H9 (cell line): ENCODE results near the gene NKX2-2. TPM values are rescaled to one million over a fixed set of nuclear protein-coding genes. Genes with fewer than 3 reads are reported as not detected.

ENCODE experiments used
- DNase-seq: peaks from one replicate; pipeline ENCODE4 v3.0.0-alpha.2; 2017
- H2AFZ ChIP-seq: one replicate; pipeline ENCODE4 v1.6.1; 2013; ENCODE audit warnings: mild to moderate bottlenecking, low read length, control low read depth, moderate library complexity
- H2AK5ac ChIP-seq: 2 replicates; pipeline ENCODE4 v1.6.1; 2013; ENCODE audit warnings: low read length, control low read depth, mixed read lengths; ENCODE audit not compliant: insufficient read length
- H2BK120ac ChIP-seq: one replicate; pipeline ENCODE4 v1.6.1; 2013; ENCODE audit warnings: low read depth, mild to moderate bottlenecking, low read length, control low read depth, inconsistent platforms; ENCODE audit not compliant: poor library complexity, severe bottlenecking
- H2BK12ac ChIP-seq: 2 replicates; pipeline ENCODE4 v1.6.1; 2013; ENCODE audit warnings: low read length, control low read depth, mixed read lengths, low read depth; ENCODE audit not compliant: insufficient read length
- H2BK15ac ChIP-seq: 2 replicates; pipeline ENCODE4 v1.6.1; 2013; ENCODE audit warnings: low read depth, low read length, control low read depth
- H2BK20ac ChIP-seq: one replicate; pipeline ENCODE4 v1.6.1; 2013; ENCODE audit warnings: low read depth, mild to moderate bottlenecking, low read length, control low read depth, inconsistent platforms; ENCODE audit not compliant: poor library complexity, severe bottlenecking
- H2BK5ac ChIP-seq: 2 replicates; pipeline ENCODE4 v1.6.1; 2013; ENCODE audit warnings: low read length, control low read depth, mixed read lengths; ENCODE audit not compliant: insufficient read length
- H3K14ac ChIP-seq: 2 replicates; pipeline ENCODE4 v1.6.1; 2013; ENCODE audit warnings: low read length, control low read depth; ENCODE audit not compliant: insufficient read depth
- H3K18ac ChIP-seq: 2 replicates; pipeline ENCODE4 v1.6.1; 2013; ENCODE audit warnings: low read depth, mild to moderate bottlenecking, mixed read lengths, low read length, control low read depth; ENCODE audit not compliant: insufficient read length
- H3K23ac ChIP-seq: 2 replicates; pipeline ENCODE4 v1.6.1; 2013; ENCODE audit warnings: low read length, control low read depth, mixed read lengths, low read depth; ENCODE audit not compliant: insufficient read length
- H3K23me2 ChIP-seq: 2 replicates; pipeline ENCODE4 v1.6.1; 2013; ENCODE audit warnings: low read depth, mild to moderate bottlenecking, mixed read lengths, low read length, control low read depth; ENCODE audit not compliant: insufficient read length, poor library complexity, severe bottlenecking
- H3K27ac ChIP-seq: 2 replicates; pipeline ENCODE4 v1.5.1; 2013; ENCODE audit warnings: low read length, control low read depth, mixed read lengths, low read depth; ENCODE audit not compliant: insufficient read length
- H3K27me3 ChIP-seq: 2 replicates; pipeline ENCODE4 v1.6.1; 2013; ENCODE audit warnings: low read length, control low read depth, inconsistent platforms; ENCODE audit not compliant: insufficient read depth
- H3K4ac ChIP-seq: 2 replicates; pipeline ENCODE4 v1.6.1; 2013; ENCODE audit warnings: low read depth, mild to moderate bottlenecking, control low read depth, inconsistent platforms, low read length, moderate library complexity
- H3K4me1 ChIP-seq: 2 replicates; pipeline ENCODE4 v1.6.1; 2013; ENCODE audit warnings: low read length, control low read depth, inconsistent platforms; ENCODE audit not compliant: insufficient read depth
- H3K4me2 ChIP-seq: 2 replicates; pipeline ENCODE4 v1.6.1; 2013; ENCODE audit warnings: low read length, control low read depth, mixed read lengths; ENCODE audit not compliant: insufficient read length, insufficient read depth
- H3K56ac ChIP-seq: 2 replicates; pipeline ENCODE4 v1.6.1; 2013; ENCODE audit warnings: low read depth, mild to moderate bottlenecking, mixed read lengths, low read length, control low read depth; ENCODE audit not compliant: insufficient read length
- H3K79me1 ChIP-seq: 2 replicates; pipeline ENCODE4 v1.6.1; 2013; ENCODE audit warnings: low read depth, mild to moderate bottlenecking, moderate library complexity, low read length, control low read depth, inconsistent platforms; ENCODE audit not compliant: insufficient read depth, poor library complexity, severe bottlenecking
- H3K79me2 ChIP-seq: 2 replicates; pipeline ENCODE4 v1.6.1; 2013; ENCODE audit warnings: low read length, control low read depth, inconsistent platforms; ENCODE audit not compliant: insufficient read depth
- H3K9ac ChIP-seq: 2 replicates; pipeline ENCODE4 v1.6.1; 2013; ENCODE audit warnings: low read length, control low read depth, mixed read lengths; ENCODE audit not compliant: insufficient read length; ENCODE audit errors: extremely low read depth
- H3K9me3 ChIP-seq: one replicate; pipeline ENCODE4 v1.6.1; 2013; ENCODE audit warnings: low read depth, low read length, inconsistent platforms; ENCODE audit not compliant: control insufficient read depth
- H3T11ph ChIP-seq: one replicate; pipeline ENCODE4 v1.6.1; 2013; ENCODE audit warnings: mild to moderate bottlenecking, low read length, control low read depth, inconsistent platforms
- H4K20me1 ChIP-seq: one replicate; pipeline ENCODE4 v1.6.1; 2013; ENCODE audit not compliant: control insufficient read depth, insufficient read length, insufficient read depth
- H4K5ac ChIP-seq: 2 replicates; pipeline ENCODE4 v1.6.1; 2013; ENCODE audit warnings: low read depth, mild to moderate bottlenecking, mixed read lengths, low read length, control low read depth; ENCODE audit not compliant: insufficient read length
- H4K8ac ChIP-seq: replicated peaks from 2 replicates; pipeline ENCODE4 v1.6.1; 2013; ENCODE audit warnings: low read length, control low read depth, mixed read lengths, low read depth; ENCODE audit not compliant: insufficient read length
- H4K91ac ChIP-seq: 2 replicates; pipeline ENCODE4 v1.6.1; 2013; ENCODE audit warnings: low read depth, mild to moderate bottlenecking, moderate library complexity, mixed read lengths, low read length, control low read depth; ENCODE audit not compliant: insufficient read length
- H3K27ac Mint-ChIP-seq, 3 experiments: 2 replicates in 2 of 3; 3 replicates in 1 of 3; pipeline ENCODE4 v1.8.0; 2020 to 2021; ENCODE audit warnings: mixed read lengths in 3 of 3, mild to moderate bottlenecking in 1 of 3, moderate library complexity in 1 of 3
- H3K27me3 Mint-ChIP-seq: 2 replicates; pipeline ENCODE4 v1.8.0; 2021; ENCODE audit warnings: low read depth, mild to moderate bottlenecking, moderate library complexity, mixed read lengths
- H3K36me3 Mint-ChIP-seq, 3 experiments: 2 replicates in 2 of 3; 3 replicates in 1 of 3; pipeline ENCODE4 v1.8.0; 2020 to 2021; ENCODE audit warnings: low read depth in 3 of 3, mixed read lengths in 3 of 3; ENCODE audit not compliant: insufficient read depth in 1 of 3
- H3K4me1 Mint-ChIP-seq, 2 experiments: 2 replicates each; pipeline ENCODE4 v1.8.0; 2020; ENCODE audit warnings: mixed read lengths in 2 of 2
- H3K4me3 Mint-ChIP-seq, 2 experiments: 2 replicates in 1 of 2; 3 replicates in 1 of 2; pipeline ENCODE4 v1.8.0; 2020 to 2021; ENCODE audit warnings: mild to moderate bottlenecking in 2 of 2, mixed read lengths in 2 of 2, moderate library complexity in 1 of 2
- H3K9me3 Mint-ChIP-seq, 2 experiments: 2 replicates in 1 of 2; 3 replicates in 1 of 2; pipeline ENCODE4 v1.8.0; 2020; ENCODE audit warnings: mild to moderate bottlenecking in 2 of 2, mixed read lengths in 2 of 2, moderate library complexity in 1 of 2
- CTCF ChIP-seq: fragments of 200-600 bp; sonication (generic); conservative IDR thresholded peaks from 3 replicates; pipeline ENCODE4 v1.8.0; 2021; ENCODE audit warnings: antibody characterized with exemption, mild to moderate bottlenecking
- WGBS: extraction: QIAGEN DNeasy Blood & Tissue Kit; methylation state at CpG from one replicate; pipeline ENCODE4 v1.1.7; 2013; ENCODE audit warnings: missing lambda C conversion rate, low lambda C conversion rate, mixed read lengths; ENCODE audit not compliant: insufficient read length; ENCODE audit errors: extremely low coverage; 5-methylcytosine and 5-hydroxymethylcytosine counted together
- total RNA-seq: library from RNA; stranded (reverse); gene quantifications from 2 replicates; pipeline ENCODE4 v1.2.1, GENCODE V29; 2021

NKX2-2 gene
- total RNA-seq, 1 experiment from 2014 or later: not detected

- no peak for DNase-seq
- no peaks in the 10 kb centered on the region for H3K27me3 Mint-ChIP-seq
- H3K18ac ChIP-seq: no peak overlapping the region
- no peaks in the 10 kb centered on the region for H3K27me3 ChIP-seq
- no peak overlapping the region for H3K23ac ChIP-seq
- no peak overlapping the region for H4K5ac ChIP-seq
- no peak overlapping the region for H3T11ph ChIP-seq
- no peak for TF ChIP-seq CTCF
- H2AFZ ChIP-seq: no peak overlapping the region
- H3K27ac Mint-ChIP-seq: no peak overlapping the region
- no peak overlapping the region for H3K27ac ChIP-seq
- no peak overlapping the region for H3K14ac ChIP-seq
- no peak overlapping the region for H3K9ac ChIP-seq
- H3K9me3 Mint-ChIP-seq: peaks cover 0 to 3% of the 10 kb centered on the region in 2 experiments; a peak in 1 of 5 replicates
- no peak overlapping the region for H4K8ac ChIP-seq
- no peaks in the 10 kb centered on the region for H3K4me1 ChIP-seq
- H3K36me3 Mint-ChIP-seq: no peaks in the 10 kb centered on the region
- H3K4ac ChIP-seq: no peak overlapping the region
- no peak overlapping the region for H2AK5ac ChIP-seq
- H2BK12ac ChIP-seq: no peak overlapping the region
- no peaks in the 10 kb centered on the region for H3K79me1 ChIP-seq
- no peak overlapping the region for H3K56ac ChIP-seq
- no peaks in the 10 kb centered on the region for H3K9me3 ChIP-seq
- no peaks in the 10 kb centered on the region for H3K23me2 ChIP-seq
- WGBS: no CpG with 5 or more reads among the region's 8 CpGs
- no peaks in the 10 kb centered on the region for H4K20me1 ChIP-seq
- no peak overlapping the region for H4K91ac ChIP-seq
- H3K4me2 ChIP-seq: no peak overlapping the region
- H2BK120ac ChIP-seq: no peak overlapping the region
- H3K4me1 Mint-ChIP-seq: no peaks in the 10 kb centered on the region
- no peak overlapping the region for H2BK20ac ChIP-seq
- no peak overlapping the region for H2BK15ac ChIP-seq
- H3K4me3 Mint-ChIP-seq: no peak overlapping the region
- H2BK5ac ChIP-seq: no peak overlapping the region
- H3K79me2 ChIP-seq: no peaks in the 10 kb centered on the region
Measured at GRCh38 chr20:21548390-21549035, 34.6 kb upstream of the NKX2-2 start.
